Left renal cortex interstitium (tissue), 4 donors: ENCODE measurements around the gene L1CAM. TPM values are rescaled to one million over a fixed set of nuclear protein-coding genes. Genes with fewer than 3 reads are reported as not detected.

ENCODE experiments used
- DNase-seq, 4 donors: peaks; one replicate each; pipeline ENCODE4 v3.0.0-alpha.2; 2013; ENCODE audit warnings: low read depth in 4 of 4, low spot score in 2 of 4, missing footprints in 1 of 4
- polyA plus RNA-seq, 4 donors: library from polyadenylated mRNA; unstranded; fragments of 120-200 nt; gene quantifications; one replicate each; pipeline ENCODE4 v1.2.1, GENCODE V29; 2013; ENCODE audit not compliant: insufficient read length in 4 of 4

The L1CAM gene
- polyA plus RNA-seq, 4 donors = 44.5 to 68.5 (median 54.5) TPM

DNA sequence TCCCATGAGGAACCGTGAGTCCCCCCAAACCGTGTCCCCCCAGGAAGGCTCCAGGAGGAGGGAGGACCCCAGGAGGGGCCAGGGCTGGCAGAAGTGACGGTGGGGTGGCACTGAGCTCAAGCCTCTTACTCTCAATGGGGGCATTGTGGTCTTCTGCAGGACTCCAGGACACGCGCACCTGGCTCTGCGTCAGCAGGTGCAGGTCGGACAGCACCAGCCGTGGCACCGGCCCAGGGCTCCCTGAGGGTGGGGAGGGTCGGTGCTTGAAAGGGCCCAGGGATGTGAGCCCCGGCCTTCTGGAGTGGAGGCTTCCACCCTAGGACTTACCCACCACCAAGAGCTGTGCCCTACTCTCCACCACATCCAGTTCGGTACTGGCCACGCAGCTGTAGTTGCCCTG is 18.3 kb downstream of the L1CAM start:
- DNase-seq = no peak

DNA sequence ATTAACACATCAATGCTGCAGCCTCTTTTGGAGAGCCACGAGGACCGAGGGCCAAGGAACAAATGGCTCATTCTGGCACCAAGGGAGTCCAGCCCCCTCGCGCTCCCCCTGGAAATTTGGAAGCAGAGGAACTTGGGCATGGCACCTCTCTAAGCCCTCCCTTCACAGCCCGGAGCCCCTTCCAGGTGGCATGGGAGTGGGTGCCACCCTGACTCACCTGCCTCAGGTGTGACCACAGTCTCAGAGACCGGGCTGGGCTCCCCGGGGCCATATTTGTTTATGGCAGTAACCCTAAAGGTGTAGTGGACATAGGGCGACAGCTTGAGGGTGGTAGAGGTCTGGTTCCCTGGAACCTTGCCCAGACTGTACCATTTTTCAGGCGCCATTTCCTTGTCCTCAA is 18.8 kb downstream of the L1CAM start:
- no peak for DNase-seq

DNA sequence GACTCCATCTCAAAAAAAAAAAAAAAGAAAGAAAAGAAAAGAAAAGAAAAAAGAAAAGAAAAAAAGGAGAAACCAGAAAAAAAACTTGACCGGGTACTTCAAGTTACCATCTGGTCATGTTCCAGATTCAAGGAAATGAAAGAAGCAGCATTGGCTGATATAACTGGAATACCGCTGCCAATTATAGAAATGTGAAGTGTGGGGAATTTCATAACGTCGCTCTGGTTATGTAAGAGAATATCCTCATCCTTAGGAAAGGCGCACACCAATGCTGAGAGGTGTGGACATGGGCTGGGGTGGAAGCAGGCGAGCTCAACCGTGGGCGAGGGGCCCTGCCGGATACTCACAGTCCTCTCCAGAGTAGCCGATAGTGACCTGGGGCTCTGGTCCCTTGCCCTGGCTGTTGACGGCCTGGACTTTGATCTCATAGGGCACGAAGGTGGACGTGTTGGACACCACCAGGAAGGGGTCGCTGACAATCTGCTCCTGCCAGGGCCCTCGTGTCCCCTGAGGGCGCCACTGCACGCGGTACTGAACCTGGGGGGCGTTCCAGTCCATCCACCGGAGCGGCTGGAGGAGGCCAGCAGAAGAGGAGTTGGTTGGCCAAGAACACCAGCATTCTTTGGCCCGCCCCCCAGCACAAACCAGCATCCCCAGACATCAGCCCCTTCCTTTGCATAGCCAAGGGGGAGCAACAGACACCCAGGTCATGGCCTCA is 19.5 kb downstream of the L1CAM start:
- DNase-seq = no peak

DNA sequence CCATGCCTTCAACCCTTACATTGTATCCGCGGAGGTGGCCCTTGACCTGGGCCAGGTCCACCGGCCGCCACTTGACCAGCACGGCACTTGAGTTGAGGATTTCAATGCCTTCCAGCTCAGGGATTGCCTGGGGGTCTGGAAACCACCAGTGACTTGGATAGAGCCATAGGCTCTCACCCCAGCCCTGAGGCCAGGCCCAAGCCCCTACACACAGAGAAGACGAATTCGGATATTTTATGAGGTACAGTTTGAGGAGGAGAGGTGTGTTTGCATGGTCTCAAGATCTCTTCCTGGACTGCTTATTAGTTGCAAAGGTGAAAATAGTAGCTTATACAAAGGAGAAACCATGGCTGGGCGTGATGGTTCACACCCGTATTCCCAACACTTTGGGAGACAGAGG is 20.3 kb downstream of the L1CAM start:
- no peak for DNase-seq

DNA sequence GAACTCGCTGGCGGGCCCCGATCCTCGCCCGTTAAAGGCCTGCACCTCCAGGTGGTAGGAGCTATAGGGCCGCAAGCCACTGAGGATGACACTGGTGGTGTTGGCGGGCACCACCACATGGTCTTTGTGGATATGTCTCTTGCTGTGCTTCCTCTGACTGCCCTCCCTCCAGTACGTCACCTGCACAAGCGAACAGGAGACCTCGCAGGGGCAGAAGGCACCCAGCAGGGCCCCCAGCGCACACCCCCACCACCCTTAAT is 20.7 kb downstream of the L1CAM start:
- DNase-seq = no peak

DNA sequence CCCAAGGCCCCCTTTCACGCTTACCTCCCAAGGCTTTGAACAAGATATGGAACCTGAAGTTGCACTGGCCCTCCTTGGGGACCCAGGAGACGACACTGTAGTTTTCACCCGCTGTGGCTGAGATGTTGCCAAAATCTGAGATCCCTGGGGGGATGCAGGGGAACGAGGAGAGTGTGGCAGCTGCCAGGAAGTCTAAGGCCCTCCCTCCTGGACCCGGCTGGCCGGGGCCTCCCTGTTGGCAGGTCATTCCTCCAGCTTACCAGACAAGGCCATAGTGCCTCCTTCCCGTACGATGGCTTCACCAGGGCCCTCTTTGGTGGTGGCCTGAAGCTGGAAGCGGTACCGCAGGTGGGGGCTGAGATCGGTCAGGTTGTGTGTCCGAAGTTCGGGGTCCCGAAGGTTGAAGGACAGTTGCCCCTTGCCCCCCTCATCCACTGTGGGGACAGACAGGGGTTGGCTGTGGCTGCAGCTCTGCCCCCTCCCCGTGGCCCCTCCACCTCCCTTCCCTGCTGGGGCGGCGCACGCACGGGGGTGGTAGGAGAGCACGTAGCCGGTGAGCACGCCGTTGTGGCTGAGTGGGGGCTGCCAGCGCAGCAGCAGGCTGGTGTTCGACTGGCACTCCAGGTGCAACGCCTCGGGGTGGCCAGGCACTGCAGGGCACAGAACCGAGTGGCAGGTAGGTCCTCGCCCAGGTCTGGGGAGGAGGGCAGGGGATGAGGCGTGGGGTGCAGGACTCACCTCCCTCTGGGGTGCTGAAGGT is 21.2 kb downstream of the L1CAM start:
- no peak for DNase-seq

DNA sequence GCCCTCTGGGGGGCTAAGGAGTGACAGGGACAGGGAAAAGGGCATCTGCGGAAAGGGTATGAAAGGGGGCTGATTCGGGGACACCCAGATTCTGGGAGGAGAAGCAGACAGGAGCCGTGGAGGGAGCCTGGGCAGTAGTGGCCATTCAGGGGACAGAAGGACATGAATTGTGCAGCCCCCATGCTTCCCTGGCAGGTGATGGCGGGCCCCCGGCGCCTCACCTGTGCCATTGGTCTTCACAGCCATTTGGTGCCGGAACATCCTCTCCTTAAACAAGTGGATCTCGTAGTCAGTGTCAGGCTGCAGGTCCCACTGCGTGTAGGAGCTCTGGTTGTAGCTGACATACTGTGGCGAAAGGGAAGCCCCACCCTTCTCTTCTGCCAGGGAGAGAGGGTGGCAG is 21.9 kb downstream of the L1CAM start:
- DNase-seq = no peak

DNA sequence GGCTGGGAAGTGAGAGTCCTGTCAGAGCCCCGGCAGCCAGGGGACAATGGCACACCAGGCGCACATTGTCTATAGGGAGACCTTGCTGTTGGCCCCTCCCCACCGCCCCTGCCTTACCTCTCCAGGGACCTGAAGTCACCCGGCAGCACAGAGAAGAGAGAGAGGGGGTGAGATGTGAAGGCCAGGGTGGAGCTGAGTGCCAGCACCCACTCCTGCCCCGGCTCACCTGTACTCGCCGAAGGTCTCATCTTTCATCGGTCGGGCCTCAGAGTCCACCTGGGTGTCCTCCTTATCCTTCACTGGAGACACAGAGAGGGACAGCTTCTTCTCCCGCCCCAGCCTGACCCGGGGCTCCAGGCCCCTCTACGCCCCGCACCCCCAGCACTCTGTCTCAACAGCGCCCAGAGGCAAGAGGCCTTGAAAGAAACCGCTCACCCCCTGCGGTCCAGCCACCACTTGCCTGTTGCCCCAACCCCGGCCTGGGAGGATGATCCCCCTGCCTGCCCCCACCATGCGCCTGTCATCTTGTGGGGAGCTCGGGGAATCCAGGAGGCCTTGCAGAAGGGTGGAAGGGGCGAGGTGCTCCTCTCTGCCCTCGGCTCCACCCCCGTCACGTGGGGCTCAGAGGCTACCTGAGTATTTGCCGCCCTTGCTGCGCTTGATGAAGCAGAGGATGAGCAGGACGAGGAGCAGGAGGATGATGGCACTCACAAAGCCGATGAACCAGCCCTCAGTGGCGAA is 22.6 kb downstream of the L1CAM start:
- DNase-seq = no peak

DNA sequence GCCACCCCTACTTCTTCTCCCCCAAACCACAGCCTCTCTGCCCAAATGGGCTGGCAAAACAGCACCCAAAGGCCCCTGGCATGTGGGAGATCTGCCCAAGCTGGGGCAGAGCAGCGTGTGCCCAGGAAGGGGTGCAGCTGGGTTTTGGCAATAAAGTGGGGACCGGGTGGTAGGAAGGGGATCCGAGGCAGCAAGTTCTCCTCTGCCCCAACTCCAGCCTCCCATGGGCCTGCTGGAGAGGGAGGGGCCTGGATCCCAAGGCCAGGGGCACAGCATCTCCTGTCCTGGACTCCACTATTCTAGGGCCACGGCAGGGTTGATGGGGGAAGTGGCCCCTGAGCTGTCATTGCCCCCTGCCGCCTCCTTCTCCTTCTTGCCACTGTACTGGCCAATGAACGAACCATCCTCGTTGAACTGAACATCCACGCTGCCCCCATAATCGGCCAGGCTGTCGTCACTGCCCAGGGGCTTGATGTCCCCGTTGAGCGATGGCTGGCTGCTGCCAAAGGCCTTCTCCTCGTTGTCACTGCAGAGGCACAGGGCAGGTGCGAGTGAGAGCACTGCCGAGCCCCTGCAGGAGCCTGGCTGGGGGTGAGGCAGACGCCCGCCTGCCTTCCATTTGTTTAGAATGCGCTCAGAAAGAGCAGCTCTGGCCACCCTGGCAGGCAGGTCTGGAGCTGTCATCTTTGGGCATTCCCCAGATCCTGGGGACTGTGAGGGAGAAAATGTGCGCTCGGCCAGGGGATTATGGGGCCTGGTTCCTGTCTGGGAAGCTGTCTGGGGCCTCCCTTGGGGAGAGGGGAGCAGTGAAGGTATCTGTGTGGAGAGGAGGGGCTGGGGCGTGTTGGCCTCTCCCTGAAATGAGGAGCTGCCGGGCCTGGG is 23.4 kb downstream of the L1CAM start:
- DNase-seq = no peak

DNA sequence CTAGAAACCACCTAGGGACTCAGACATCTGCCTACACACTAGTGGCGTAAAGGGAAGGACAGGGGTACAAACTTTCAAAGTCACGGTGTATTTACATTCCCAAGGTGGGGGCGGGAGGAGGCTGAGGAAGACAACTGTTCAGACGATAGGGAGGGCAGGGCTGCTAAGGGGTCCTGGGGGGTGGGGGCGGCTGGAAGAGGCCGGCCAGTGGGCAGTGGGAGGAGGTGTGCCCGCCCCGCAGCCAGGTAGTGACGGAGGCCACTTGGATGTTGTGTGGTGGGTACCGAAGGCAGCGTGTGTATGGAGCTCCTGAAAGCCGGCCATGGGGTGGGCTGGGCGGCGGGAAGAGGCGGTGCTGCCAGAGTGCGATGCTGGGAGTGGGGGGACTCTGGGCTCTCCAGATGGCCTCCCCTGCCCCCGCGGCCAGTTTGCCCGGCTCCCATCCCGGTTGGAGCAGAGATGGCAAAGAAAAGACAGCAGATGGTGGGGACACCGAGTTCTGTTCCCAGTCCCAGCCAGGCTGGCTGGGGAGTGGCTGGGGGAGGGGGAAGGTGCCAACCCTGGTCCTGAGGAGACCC is 24.2 kb downstream of the L1CAM start:
- no peak for DNase-seq

DNA sequence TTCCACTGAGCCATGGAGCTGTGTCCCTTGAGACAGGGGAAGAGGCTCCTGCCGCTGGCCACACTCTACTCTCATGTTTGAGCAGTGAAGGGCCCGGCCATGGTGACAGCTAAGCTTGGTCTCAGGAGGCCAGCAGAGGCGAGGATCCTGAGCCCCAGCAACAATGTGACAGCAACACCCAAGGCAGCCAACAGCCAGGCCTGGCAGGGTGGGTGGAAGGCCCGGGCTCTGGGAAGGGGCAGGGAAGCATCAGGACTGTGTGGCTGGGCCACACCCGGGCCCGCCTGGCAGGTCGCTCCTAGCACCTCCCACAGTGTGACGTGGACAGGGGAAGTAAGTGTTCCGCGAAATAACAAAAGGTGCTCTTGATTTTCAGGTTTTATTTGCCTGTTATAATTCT is 24.8 kb downstream of the L1CAM start:
- no peak for DNase-seq

DNA sequence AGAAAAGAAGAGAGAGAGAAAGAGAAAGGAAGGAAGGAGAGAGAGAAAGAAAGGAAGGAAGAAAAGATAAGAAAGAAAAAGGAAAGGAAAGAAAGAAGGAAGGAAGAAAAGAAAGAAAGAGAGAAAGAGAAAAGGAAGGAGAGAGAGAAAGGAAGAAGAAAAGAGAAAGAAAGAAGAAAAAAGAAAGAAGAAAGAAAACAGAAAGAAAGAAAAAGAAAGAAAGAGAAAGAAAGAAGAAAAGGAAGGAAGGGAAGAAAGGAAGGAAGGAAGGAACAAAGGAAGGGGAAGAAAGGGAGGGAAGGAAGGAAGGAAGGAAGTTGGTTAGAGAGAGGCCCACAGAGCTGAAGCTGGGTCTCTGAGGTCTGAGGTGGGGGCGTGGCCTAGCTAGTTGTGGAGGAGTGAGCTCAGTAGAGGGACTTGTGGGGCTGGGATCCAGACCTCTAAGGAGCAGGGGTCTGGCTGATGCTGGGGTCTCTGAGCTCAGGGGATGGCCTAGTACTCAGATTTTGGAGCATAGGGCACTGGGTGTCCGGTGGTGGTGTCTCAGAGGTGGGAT is 28.5 kb downstream of the L1CAM start:
- DNase-seq = no peak

DNA sequence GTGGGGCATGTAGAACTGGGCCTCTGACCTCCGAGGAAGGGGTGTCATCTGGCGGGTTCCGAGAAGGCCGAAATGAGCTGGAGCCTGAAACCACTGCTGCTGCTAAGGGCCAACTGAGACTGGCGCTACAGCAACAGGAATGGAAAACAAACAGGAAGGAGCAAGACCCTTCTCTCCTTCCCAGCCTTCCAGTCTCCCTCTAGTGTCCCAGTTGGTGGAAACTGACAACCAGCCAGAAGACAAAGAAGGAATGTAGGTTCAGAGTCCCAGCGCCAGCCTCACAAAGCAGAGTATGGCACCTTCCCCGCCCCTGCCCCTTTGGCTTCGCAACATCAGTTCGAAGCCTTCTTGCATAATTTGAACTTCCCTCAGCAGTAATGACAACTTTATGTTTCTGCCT is 31.3 kb downstream of the L1CAM start:
- no peak for DNase-seq

DNA sequence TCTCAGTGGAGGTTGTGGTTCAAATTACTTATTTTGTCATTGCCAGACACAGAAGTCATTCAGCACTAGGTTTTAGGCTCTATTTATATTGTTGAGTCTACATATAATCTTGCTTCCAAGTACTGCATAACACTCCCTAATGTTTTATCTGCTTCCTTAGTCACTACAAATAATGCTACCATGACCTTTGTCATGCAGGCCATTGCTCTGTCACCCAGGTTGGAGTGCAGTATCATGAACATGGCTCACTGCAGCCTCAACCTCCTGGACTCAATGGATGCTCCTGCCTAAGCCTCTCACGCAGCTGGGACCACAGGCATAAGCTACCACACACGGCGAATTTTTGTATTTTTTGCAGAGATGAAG is 32.1 kb downstream of the L1CAM start:
- DNase-seq = no peak

DNA sequence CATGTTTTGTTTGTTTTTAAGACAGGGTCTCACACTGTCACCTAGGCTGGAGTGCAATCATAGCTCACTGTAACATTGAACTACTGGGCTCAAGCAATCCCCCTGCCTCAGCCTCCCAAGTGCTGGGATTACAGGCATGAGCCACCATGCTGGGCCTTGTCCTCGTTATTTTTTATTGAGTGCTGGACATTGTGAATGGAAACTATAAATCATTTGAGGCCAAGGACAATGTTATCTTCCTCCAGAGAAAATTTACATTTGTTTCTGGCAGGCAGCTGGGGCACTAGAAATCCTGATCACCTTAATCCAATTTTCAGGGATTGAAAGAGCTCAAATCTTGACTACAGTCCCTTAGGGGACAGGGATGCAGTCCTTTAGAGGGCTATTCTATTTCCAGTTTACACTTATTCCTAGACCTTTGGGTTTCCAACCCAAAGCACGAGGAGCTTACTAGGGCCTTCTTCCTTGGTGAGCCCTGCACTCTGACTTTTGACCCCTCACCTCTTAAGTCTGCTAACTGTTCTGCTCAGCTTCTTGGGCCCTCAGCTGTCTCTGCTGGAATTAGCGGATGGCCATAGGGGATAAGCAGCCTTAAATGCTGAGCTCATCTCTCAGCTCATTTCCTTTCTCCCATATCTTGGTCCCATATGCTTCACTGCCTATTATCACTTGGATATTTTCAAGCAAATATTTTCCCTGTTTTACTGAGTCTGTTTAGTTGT is 32.6 kb downstream of the L1CAM start:
- DNase-seq = no peak

DNA sequence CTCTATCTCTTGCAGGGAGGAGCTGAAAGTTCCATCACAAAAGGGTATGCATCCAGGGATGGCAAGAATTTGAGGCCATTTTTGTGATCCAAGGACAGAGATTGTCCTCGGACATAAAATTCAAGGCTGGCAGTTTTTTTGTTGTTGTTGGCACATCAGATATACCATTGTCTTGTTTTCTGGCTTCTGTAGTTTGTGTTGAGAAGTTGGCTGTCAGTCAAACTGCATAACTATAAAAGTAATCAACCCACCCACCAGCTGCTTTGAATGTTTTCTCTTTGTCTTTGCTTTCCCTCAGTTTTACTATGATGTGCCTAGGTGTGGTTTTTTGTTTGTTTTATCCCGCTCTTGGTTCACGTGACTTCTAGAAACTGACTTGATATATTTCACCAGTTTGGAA is 34.0 kb downstream of the L1CAM start:
- no peak for DNase-seq

DNA sequence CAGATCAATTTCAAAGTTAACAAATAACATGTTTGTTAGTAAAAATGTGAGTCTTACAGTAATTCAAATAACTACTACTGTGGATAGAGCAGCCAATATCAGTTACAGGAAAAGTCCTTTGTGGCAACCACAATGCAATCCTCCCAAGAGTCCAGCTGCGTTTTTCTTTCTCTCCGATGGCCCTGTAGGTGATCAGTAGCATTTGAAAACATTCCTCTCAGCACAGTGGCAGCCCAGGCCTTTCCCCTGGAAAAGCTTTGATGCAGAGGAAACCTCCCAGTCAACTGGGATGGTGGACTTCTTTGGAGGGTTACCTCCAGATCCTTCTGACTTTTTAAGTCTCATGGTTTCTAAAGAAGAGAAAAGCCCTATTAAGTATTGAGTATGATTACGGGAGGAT is 37.6 kb downstream of the L1CAM start:
- no peak for DNase-seq

DNA sequence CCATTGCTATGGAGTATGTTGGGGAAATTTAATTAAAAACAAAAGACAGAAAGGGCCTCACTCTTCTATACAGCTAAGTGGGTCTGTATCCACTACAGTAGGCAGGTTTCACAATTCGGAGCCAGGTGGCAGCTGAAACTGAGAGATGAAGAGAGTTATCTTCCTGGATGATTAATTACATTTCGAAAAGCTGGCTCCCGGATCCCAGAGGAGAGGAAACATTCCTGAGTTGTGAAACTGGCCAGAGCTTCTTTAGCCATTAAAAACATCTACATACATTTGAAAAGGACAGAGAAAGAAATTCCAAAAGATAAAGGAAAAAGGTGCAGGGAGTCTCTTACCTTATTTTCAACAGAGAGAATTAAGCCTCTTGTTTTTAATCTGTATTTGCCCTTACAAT is 40.1 kb downstream of the L1CAM start:
- no peak for DNase-seq

DNA sequence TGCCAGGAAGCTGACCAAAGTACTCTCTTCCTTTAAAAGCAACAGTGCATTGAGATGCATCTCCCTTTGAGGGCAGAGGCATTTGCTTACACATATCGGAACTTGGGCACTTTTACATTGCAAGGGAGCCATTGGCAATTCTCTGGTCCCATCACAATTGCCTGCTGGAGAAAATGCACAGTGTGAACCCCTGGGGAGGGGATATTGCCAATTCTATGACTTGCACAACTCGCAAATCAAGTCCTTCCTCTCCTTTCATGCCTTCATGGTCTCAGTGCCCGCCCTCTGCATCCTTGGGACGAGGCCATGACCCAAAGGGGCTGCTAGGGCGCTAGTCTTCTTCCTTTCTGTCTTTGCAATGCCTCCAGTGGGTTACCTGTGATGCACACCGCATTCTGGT is 40.8 kb downstream of the L1CAM start:
- no peak for DNase-seq
